Umbilical cord (tissue), 2 donors: Measurements from ENCODE around the gene TMEM72. TPM values are rescaled to one million over a fixed set of nuclear protein-coding genes. Genes with fewer than 3 reads are reported as not detected.

ENCODE experiments used
- DNase-seq: peaks from one replicate; pipeline ENCODE4 v3.0.0-alpha.2; 2015; ENCODE audit warnings: low spot score
- total RNA-seq: library from RNA; depleted of rRNA; stranded (reverse); fragments of >200 nt; gene quantifications from one replicate; pipeline ENCODE4 v1.2.3, GENCODE V29; 2014; ENCODE audit warnings: low replicate concordance; ENCODE audit not compliant: insufficient read depth

The TMEM72 gene
- total RNA-seq, 1 donor from 2014 or later = 2.2 TPM

GRCh38 chr10:44917848-44918247, 6.7 kb downstream of the TMEM72 start:
- DNase-seq = no peak

- no peak for DNase-seq
Measured at GRCh38 chr10:44920252-44920651, 9.1 kb downstream of the TMEM72 start.

GRCh38 chr10:44921061-44921460, 9.9 kb downstream of the TMEM72 start:
- no peak for DNase-seq

DNA sequence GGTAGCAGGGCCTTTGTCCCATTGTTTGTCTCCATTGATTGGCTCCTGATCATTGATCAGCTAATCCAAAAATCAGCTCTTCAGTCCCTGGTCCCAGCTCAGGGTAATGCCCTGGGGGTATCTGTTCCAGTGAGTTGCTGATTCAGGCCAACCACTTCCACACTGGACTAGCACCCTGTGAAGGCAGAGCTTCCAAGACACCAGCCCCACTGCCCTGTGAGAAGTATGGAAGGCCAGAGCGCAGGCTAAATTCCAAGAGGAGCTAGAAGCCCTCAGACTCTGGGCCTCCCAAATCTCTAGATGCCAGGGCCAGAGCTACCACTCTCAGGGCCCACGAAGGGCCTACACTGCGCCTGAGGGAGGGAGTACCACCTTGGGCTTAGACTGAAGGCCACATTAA, 10.4 kb downstream of the TMEM72 start:
- no peak for DNase-seq

DNA sequence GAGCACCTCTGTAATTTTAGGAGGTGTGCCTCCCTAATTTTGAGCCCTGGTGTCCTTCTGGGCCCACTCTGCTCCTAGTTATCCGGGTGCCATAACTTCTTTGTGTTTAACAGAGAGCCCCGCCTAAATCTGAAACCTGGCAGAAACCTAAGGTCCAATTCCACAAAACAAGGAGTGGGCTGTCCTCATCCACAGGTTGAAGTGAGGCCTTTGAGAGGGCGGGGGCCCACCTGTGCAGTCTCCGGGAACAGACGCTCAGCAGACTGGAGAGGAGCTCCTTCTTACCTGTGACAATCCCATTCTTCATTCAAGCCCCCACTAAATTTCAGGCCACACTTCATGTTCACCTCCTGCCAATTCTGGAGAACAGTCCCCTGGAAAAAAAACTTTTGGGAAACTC, 10.9 kb downstream of the TMEM72 start:
- DNase-seq = no peak

GRCh38 chr10:44922796-44923545, 11.8 kb downstream of the TMEM72 start:
- DNase-seq = no peak

DNA sequence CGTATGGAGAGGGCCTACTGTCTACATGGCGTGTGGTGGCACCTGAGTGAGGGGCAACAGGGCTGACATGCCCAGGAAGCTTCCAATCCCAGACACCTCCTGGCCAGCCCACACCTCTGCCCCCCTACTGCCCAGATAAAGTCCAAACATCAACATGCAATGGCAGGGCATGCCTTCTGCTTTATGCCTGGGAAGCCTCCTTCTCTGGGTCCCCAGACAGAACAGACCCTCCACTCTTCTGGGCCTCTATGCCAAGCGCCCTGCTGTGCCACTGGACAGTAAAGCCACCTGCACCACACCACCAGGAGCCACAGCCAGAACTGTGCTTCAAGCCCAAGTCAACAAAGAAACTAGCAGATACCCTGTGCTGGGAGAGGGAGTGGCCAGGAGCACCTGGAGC, 12.5 kb downstream of the TMEM72 start:
- no peak for DNase-seq

GRCh38 chr10:44924261-44925040, 13.3 kb downstream of the TMEM72 start:
- DNase-seq = no peak

- no peak for DNase-seq
Measured at GRCh38 chr10:44925224-44925623, 14.1 kb downstream of the TMEM72 start.

GRCh38 chr10:44925811-44926750, 14.9 kb downstream of the TMEM72 start:
- no peak for DNase-seq

- no peak for DNase-seq
Measured at GRCh38 chr10:44926751-44927351, 15.7 kb downstream of the TMEM72 start.

- DNase-seq = peak; percentile 40
Measured at GRCh38 chr10:44927352-44927751, 16.2 kb downstream of the TMEM72 start.

DNA sequence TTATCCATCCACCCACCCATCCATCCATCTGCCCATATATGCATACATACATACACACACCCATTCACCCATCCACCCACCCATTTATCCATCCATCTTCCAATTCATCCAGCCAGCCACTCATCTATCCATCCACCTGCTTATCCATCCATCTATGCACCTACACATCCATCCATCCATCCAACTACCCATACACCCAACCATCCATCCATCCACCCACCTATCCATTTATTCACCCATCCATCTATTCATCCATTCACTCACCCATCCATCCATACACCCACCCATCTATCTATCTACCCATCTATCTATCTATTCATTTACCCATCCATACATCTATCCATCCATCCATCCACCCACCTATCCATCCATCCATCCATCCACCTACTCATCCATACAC, 17.3 kb downstream of the TMEM72 start:
- DNase-seq = no peak

- DNase-seq = no peak
Measured at GRCh38 chr10:44929356-44930255, 18.5 kb downstream of the TMEM72 start.

- no peak for DNase-seq
Measured at GRCh38 chr10:44930904-44931620, 19.9 kb downstream of the TMEM72 start.

DNA sequence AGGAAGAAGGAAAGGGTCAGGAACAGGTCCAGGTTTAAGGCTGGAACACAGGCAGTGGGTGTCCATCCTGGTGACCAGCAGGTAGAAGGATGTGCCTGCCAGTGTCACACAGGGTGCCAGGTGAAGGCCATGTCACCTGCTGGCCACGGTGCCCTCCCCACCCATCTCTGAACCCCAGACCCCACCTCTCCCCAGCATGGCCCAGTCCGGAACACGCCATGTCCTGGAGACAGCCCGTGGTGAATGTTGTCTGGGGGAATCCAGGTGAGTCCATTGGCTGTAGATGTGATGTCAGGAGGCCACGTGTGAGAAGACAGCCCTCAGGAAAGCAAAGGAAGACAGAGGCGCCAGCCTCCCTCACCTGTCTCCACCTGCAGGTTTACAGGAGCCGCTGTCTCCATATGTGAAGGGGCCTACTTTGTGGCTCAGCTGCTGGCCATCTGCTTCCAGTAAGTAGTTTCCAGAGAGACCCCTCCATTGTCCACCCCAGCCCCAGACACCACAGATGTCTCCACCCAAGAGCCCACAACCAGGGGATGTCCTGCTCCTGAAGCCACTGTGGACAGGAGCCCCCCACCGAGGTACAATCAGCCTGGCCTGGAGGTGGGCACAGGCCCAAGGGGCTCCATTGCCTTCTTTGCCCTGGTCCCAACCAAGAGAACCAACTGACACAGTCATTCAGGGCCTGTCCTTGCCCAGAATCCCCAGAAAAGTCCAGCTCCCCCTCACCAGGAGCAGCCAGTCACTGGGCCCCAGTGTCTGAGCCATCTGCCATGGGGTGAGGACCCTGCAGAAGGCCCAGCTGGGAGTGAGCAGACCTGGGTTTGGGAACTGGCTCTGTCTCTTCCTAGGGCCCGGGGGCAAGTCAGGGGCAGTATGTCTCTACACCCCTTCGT, 20.7 kb downstream of the TMEM72 start:
- DNase-seq = no peak

- peak; percentile 80 for DNase-seq
Measured at GRCh38 chr10:44932517-44933450, 21.6 kb downstream of the TMEM72 start.
